Neural cell (in vitro differentiated cells): Measurements from ENCODE around the gene SUGCT.

Source experiments
- CTCF ChIP-seq: fragments of 450-650 bp; IDR thresholded peaks from 2 replicates; pipeline ENCODE4 v1.5.1; 2014; ENCODE audit warnings: antibody characterized with exemption, mild to moderate bottlenecking, moderate library complexity; ENCODE audit not compliant: poor library complexity, severe bottlenecking
- POLR2AphosphoS5 ChIP-seq: IDR thresholded peaks from 2 replicates; pipeline ENCODE4 v1.6.1; 2012
- RAD21 ChIP-seq: fragments of 450-650 bp; conservative IDR thresholded peaks from 2 replicates; pipeline ENCODE4 v1.6.1; 2014; ENCODE audit warnings: antibody characterized with exemption, mild to moderate bottlenecking, moderate library complexity

GRCh38 chr7:40899636-40900507 lies 765.1 kb downstream of the SUGCT start:
- TF ChIP-seq RAD21, result no peak
- TF ChIP-seq POLR2AphosphoS5, result no peak
- TF ChIP-seq CTCF, result no peak
